ENCODE results near the gene ROM1.

DNA sequence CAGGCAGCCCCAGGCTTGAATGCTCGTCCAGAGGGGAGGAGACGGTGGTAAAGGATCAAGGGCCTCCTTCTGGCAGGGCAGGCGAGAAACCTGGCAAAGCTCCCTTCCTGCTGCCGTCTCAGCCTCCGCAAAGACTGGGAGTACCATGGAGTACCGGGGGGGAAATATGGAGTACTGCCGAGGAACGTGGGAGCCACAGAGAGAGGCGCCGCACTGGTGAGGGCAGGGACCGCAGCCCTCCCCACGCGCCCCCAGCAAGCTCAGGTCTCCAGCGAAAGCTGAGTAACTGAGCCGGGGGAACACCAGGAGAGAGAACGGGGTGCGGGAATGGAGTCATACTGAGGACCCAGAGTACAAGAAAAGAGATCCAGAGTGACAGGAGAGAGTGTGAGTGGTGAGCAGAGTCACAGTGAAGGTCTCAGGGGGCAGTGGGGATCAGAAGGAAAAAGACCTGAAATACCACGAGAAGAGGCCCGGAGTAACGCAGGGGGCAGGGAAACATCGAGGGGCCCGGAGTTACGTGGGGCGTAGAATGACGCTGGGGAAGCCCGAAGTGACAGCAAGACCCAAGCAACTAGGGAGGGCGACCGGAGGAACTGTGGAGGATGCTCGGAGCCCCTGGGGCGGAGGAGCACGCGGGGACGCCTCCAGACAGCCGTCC is 1.2 kb upstream of the ROM1 start:
- no peak for TF ChIP-seq YY1 (IDR thresholded peaks at IDR 0.05; ENCODE audit: insufficient read depth, insufficient read length)
- no peak for TF ChIP-seq ZNF274 (IDR thresholded peaks at IDR 0.05; ENCODE audit: low read depth, low read length)

Measured in NT2/D1 (cell line).